ENCODE measurements around the gene LMF1.

DNA sequence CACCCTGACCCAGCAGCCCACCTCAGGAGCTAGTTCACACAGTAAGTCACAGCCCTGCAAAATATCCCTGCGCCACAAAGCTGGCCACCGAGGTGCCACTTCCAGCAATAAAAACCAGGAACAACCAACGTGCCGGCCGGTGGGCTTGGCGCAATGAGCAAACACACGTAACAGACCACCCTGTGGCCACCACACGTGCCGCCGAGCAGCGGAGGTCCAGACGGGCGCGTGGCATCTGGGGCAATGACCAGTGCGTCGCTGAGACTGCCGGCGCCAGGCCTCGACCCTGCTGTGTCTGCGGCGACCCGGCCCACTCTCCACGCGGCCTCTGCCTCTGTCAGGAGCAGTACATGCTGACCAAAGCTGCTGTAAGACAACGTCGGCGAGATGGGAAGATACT is 31.5 kb downstream of the LMF1 start:
- TF ChIP-seq TMF1 (CRISPR knock-in tag; IDR thresholded peaks at IDR 0.05; ENCODE audit: low read depth) (no peak), POLR2AphosphoS5 (IDR thresholded peaks at IDR 0.05; ENCODE audit: low read depth, low read length) (no peak), EZH2 (conservative IDR thresholded peaks at IDR 0.05; ENCODE audit: low read depth, low read length) (no peak), YY1 (IDR thresholded peaks at IDR 0.05; ENCODE audit: insufficient read depth, insufficient replicate concordance, low read depth, low read length) (no peak), KAT2B (IDR thresholded peaks at IDR 0.05; ENCODE audit: borderline replicate concordance, low read depth, low read length) (no peak), ZKSCAN1 (IDR thresholded peaks at IDR 0.05; ENCODE audit: low read length) (no peak), GABPA (IDR thresholded peaks at IDR 0.05; ENCODE audit: low read depth, low read length) (no peak), GABPA (CRISPR knock-in tag; IDR thresholded peaks at IDR 0.05; ENCODE audit: low read depth) (no peak), FOXK2 (IDR thresholded peaks at IDR 0.05) (no peak), NBN (conservative IDR thresholded peaks at IDR 0.05) (no peak), JARID2 (CRISPR knock-in tag; IDR thresholded peaks at IDR 0.05; ENCODE audit: insufficient replicate concordance) (no peak), JUN (CRISPR knock-in tag; IDR thresholded peaks at IDR 0.05) (no peak), ZNF292 (CRISPR knock-in tag; IDR thresholded peaks at IDR 0.05; ENCODE audit: borderline replicate concordance, low read depth) (no peak)
- TF ChIP-seq, protein P1, sequence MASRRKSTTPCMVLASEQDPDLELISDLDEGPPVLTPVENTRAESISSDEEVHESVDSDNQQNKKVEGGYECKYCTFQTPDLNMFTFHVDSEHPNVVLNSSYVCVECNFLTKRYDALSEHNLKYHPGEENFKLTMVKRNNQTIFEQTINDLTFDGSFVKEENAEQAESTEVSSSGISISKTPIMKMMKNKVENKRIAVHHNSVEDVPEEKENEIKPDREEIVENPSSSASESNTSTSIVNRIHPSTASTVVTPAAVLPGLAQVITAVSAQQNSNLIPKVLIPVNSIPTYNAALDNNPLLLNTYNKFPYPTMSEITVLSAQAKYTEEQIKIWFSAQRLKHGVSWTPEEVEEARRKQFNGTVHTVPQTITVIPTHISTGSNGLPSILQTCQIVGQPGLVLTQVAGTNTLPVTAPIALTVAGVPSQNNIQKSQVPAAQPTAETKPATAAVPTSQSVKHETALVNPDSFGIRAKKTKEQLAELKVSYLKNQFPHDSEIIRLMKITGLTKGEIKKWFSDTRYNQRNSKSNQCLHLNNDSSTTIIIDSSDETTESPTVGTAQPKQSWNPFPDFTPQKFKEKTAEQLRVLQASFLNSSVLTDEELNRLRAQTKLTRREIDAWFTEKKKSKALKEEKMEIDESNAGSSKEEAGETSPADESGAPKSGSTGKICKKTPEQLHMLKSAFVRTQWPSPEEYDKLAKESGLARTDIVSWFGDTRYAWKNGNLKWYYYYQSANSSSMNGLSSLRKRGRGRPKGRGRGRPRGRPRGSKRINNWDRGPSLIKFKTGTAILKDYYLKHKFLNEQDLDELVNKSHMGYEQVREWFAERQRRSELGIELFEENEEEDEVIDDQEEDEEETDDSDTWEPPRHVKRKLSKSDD (CRISPR knock-in tag; IDR thresholded peaks at IDR 0.05; ENCODE audit: low read depth) = no peak
- TF ChIP-seq, protein P2, sequence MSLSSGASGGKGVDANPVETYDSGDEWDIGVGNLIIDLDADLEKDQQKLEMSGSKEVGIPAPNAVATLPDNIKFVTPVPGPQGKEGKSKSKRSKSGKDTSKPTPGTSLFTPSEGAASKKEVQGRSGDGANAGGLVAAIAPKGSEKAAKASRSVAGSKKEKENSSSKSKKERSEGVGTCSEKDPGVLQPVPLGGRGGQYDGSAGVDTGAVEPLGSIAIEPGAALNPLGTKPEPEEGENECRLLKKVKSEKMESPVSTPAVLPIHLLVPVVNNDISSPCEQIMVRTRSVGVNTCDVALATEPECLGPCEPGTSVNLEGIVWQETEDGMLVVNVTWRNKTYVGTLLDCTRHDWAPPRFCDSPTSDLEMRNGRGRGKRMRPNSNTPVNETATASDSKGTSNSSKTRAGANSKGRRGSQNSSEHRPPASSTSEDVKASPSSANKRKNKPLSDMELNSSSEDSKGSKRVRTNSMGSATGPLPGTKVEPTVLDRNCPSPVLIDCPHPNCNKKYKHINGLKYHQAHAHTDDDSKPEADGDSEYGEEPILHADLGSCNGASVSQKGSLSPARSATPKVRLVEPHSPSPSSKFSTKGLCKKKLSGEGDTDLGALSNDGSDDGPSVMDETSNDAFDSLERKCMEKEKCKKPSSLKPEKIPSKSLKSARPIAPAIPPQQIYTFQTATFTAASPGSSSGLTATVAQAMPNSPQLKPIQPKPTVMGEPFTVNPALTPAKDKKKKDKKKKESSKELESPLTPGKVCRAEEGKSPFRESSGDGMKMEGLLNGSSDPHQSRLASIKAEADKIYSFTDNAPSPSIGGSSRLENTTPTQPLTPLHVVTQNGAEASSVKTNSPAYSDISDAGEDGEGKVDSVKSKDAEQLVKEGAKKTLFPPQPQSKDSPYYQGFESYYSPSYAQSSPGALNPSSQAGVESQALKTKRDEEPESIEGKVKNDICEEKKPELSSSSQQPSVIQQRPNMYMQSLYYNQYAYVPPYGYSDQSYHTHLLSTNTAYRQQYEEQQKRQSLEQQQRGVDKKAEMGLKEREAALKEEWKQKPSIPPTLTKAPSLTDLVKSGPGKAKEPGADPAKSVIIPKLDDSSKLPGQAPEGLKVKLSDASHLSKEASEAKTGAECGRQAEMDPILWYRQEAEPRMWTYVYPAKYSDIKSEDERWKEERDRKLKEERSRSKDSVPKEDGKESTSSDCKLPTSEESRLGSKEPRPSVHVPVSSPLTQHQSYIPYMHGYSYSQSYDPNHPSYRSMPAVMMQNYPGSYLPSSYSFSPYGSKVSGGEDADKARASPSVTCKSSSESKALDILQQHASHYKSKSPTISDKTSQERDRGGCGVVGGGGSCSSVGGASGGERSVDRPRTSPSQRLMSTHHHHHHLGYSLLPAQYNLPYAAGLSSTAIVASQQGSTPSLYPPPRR (CRISPR knock-in tag; IDR thresholded peaks at IDR 0.05; ENCODE audit: borderline replicate concordance) = no peak

All from HepG2 (cell line).